ENCODE results near the gene FANCC. TPM values are rescaled to one million over a fixed set of nuclear protein-coding genes. Genes with fewer than 3 reads are reported as not detected.
A peak's percentile ranks its signal among the peaks of the same experiment; 100 is the strongest.

FANCC gene
- total and polyA plus RNA-seq, 3 donors from 2014 or later: 30.7 to 38.5 (median 35.1) TPM

GRCh38 chr9:95342571-95342970 is 25.1 kb upstream of the FANCC start:
- Histone ChIP-seq H3K27me3 (no peaks in the 10 kb centered on the region), H3K9me3 (no peaks in the 10 kb centered on the region), H3K36me3 (ENCODE audit: low read depth, missing control alignments) (no peaks in the 10 kb centered on the region), H3K4me3 (no peak overlapping the region), H3K27ac (no peak overlapping the region), H3K4me1 (peaks cover 7% of the 10 kb centered on the region)
- no peak for DNase-seq
- 86 to 96% methylated on average over 12 to 13 of the region's 13 CpGs for WGBS, 2 donors
- no peak for TF ChIP-seq POLR2A (IDR thresholded peaks at IDR 0.05)
- no peak for TF ChIP-seq CTCF (IDR thresholded peaks at IDR 0.05)
- intact Hi-C loops (cut with DNase I; ENCODE audit: low total_unique reads): no loop called here

- Histone ChIP-seq H3K27ac (no peak overlapping the region), H3K4me3 (no peak overlapping the region), H3K36me3 (ENCODE audit: low read depth, missing control alignments) (no peaks in the 10 kb centered on the region), H3K27me3 (no peaks in the 10 kb centered on the region), H3K4me1 (peaks cover 7% of the 10 kb centered on the region), H3K9me3 (no peaks in the 10 kb centered on the region)
- intact Hi-C loops (cut with DNase I; ENCODE audit: low total_unique reads): no loop called here
- peak; percentile 63 for DNase-seq
- WGBS, 2 donors: 29 to 56% methylated on average over 4 to 5 of the region's 5 CpGs
- TF ChIP-seq POLR2A (IDR thresholded peaks at IDR 0.05) (no peak), CTCF (IDR thresholded peaks at IDR 0.05) (no peak)
These were observed 23.9 kb upstream of the FANCC start for GRCh38 chr9:95341293-95341962.

GRCh38 chr9:95338243-95338642 is 20.7 kb upstream of the FANCC start:
- no peaks in the 10 kb centered on the region for H3K36me3 ChIP-seq (ENCODE audit: low read depth, missing control alignments)
- TF ChIP-seq POLR2A (IDR thresholded peaks at IDR 0.05) (no peak), CTCF (IDR thresholded peaks at IDR 0.05) (no peak)
- no peak overlapping the region for H3K27ac ChIP-seq
- H3K4me1 ChIP-seq: peaks cover 7% of the 10 kb centered on the region
- H3K9me3 ChIP-seq: no peaks in the 10 kb centered on the region
- H3K27me3 ChIP-seq: no peaks in the 10 kb centered on the region
- intact Hi-C loops (cut with DNase I; ENCODE audit: low total_unique reads): no loop called here
- WGBS, 2 donors: 95 to 98% methylated on average over 6 of the region's 6 CpGs
- no peak for DNase-seq
- no peak overlapping the region for H3K4me3 ChIP-seq

GRCh38 chr9:95336281-95336680 is 18.8 kb upstream of the FANCC start:
- 87 to 89% methylated on average over 3 of the region's 3 CpGs for WGBS, 2 donors
- Histone ChIP-seq H3K36me3 (ENCODE audit: low read depth, missing control alignments) (no peaks in the 10 kb centered on the region), H3K4me1 (peaks cover 5% of the 10 kb centered on the region), H3K27ac (no peak overlapping the region), H3K4me3 (no peak overlapping the region), H3K9me3 (no peaks in the 10 kb centered on the region), H3K27me3 (no peaks in the 10 kb centered on the region)
- peak in 1 of 3 experiments; percentile 28 for TF ChIP-seq CTCF (IDR thresholded peaks at IDR 0.05)
- no peak for TF ChIP-seq POLR2A (IDR thresholded peaks at IDR 0.05)
- intact Hi-C loops (cut with DNase I; ENCODE audit: low total_unique reads): no loop called here
- no peak for DNase-seq

- intact Hi-C loops (cut with DNase I; ENCODE audit: low total_unique reads): no loop called here
- no peak for TF ChIP-seq CTCF (IDR thresholded peaks at IDR 0.05)
- TF ChIP-seq POLR2A (IDR thresholded peaks at IDR 0.05): no peak
- H3K4me1 ChIP-seq: no peaks in the 10 kb centered on the region
- H3K36me3 ChIP-seq (ENCODE audit: low read depth, missing control alignments): no peaks in the 10 kb centered on the region
- H3K27me3 ChIP-seq: no peaks in the 10 kb centered on the region
- 29 to 40% methylated on average over 2 of the region's 2 CpGs for WGBS, 2 donors
- no peak overlapping the region for H3K4me3 ChIP-seq
- H3K9me3 ChIP-seq: no peaks in the 10 kb centered on the region
- no peak overlapping the region for H3K27ac ChIP-seq
- no peak for DNase-seq
These were observed 15.9 kb upstream of the FANCC start for GRCh38 chr9:95333426-95333825.
